ENCODE data around the gene SLX4IP.

DNA sequence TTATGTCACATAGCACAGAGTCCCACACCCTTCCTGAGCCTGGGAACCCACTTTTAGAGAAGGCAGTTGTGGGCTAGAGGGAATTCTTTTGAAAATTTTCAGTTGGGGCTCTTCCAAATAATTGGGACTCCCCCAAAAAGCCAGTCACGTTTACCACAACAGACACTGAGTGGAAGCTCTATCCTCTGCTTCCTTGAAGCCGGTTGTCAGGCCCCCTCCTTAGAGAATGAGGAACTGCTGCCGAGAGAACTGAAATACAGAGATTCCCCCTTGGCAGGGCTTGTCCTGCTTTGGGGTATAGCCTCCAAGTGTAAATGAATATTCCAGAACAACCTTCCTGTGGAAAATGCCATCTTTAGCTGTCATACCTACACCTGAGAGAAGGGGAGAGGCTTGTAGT lies 241.4 kb downstream of the SLX4IP start:
- no peak for TF ChIP-seq CTCF (IDR thresholded peaks at IDR 0.05)
- no peak for TF ChIP-seq POLR2A (IDR thresholded peaks at IDR 0.05)
- TF ChIP-seq POLR2AphosphoS5 (IDR thresholded peaks at IDR 0.05) = no peak
